Activated CD4-positive, CD25-positive, alpha-beta regulatory T cell treated with anti-CD3 and anti-CD28 coated beads, Interleukin-2, amount 50 U/mL, for 72 hours (primary cell): ENCODE data around the gene TAOK2.
"Not testable (repeated sequence)": the region's sequence is repeated elsewhere in the genome, so short reads cannot be mapped to it uniquely, and the experiment has no call there.

Experiments
- DNase-seq: peaks from one replicate; pipeline ENCODE4 v3.0.0; 2021

TAOK2 gene

GRCh38 chr16:30025574-30025973 lies 51.9 kb downstream of the TAOK2 start:
- no peak for DNase-seq

GRCh38 chr16:30026449-30026848 lies 52.8 kb downstream of the TAOK2 start:
- no peak for DNase-seq

GRCh38 chr16:30027588-30028437 lies 54.1 kb downstream of the TAOK2 start:
- DNase-seq: no peak

- DNase-seq: no peak
Measured at GRCh38 chr16:30028438-30029076, 54.9 kb downstream of the TAOK2 start.

GRCh38 chr16:30030011-30030685 lies 56.5 kb downstream of the TAOK2 start:
- no peak for DNase-seq

GRCh38 chr16:30030841-30031413 lies 57.3 kb downstream of the TAOK2 start, which contains the start of gene TLCD3B:
Gene TLCD3B (minus strand): TSS chr16:30031271. CDS start chr16:30030527, 744 bp downstream.
- DNase-seq: no peak

GRCh38 chr16:30031477-30031918 lies 57.8 kb downstream of the TAOK2 start:
- no peak for DNase-seq

- peak; percentile 62 for DNase-seq
Measured at GRCh38 chr16:30032083-30032819, 58.6 kb downstream of the TAOK2 start.

GRCh38 chr16:30033270-30033669 lies 59.6 kb downstream of the TAOK2 start:
- no peak for DNase-seq

GRCh38 chr16:30040221-30040620 lies 66.6 kb downstream of the TAOK2 start:
- no peak for DNase-seq

- DNase-seq: not testable (repeated sequence)
Measured at GRCh38 chr16:30040690-30041089, 67.0 kb downstream of the TAOK2 start.

- no peak for DNase-seq
Measured at GRCh38 chr16:30041841-30042240, 68.2 kb downstream of the TAOK2 start.
